Mucosa of descending colon (tissue), 3 donors: ENCODE results near the gene SASH1. TPM values are rescaled to one million over a fixed set of nuclear protein-coding genes. Genes with fewer than 3 reads are reported as not detected.

Experiments used
- ATAC-seq: fragments of 200-7000 bp; cut with Tn5 transposase; one replicate; pipeline ENCODE4 v1.9.1; 2020; ENCODE audit warnings: mild to moderate bottlenecking, moderate library complexity
- DNase-seq, 3 donors: peaks; one replicate each; pipeline ENCODE4 v3.0.0-alpha.2; 2020
- H3K36me3 ChIP-seq: fragments of 200-600 bp; one replicate; pipeline ENCODE4 v1.8.0; 2021; ENCODE audit warnings: low read depth, mild to moderate bottlenecking
- H3K4me1 ChIP-seq: fragments of 200-600 bp; one replicate; pipeline ENCODE4 v1.8.0; 2021; ENCODE audit warnings: low read depth, mild to moderate bottlenecking
- H3K4me3 ChIP-seq: fragments of 200-600 bp; one replicate; pipeline ENCODE4 v1.8.0; 2021; ENCODE audit warnings: mild to moderate bottlenecking
- H3K9me3 ChIP-seq: fragments of 200-600 bp; one replicate; pipeline ENCODE4 v1.8.0; 2021; ENCODE audit warnings: mild to moderate bottlenecking
- CTCF ChIP-seq: fragments of 200-600 bp; IDR thresholded peaks from one replicate; pipeline ENCODE4 v1.8.0; 2022; ENCODE audit warnings: antibody characterized with exemption, mild to moderate bottlenecking
- intact Hi-C, 2 donors: fragments of 100-400 bp; cut with DNase I in 1 of 2; cut with micrococcal nuclease in 1 of 2; formaldehyde crosslinking; loops; one replicate each; pipeline versions ENCODE4 v1.11.0 to v1.11.1; 2022; cut with DNase I, micrococcal nuclease
- total RNA-seq, 3 donors: library from RNA; stranded (reverse); fragmentation: NEBNext Ultra II Directional in 2 of 3; extraction: Animal tissue kit (Norgen Biotek cat#: 25700) in 2 of 3; gene quantifications; one replicate each; pipeline versions ENCODE4 v1.2.1 to v1.2.4, GENCODE V29; 2021 to 2023
- donor health status: DM: no; HTN: no; CAD: no; lungs with moderate emphysema.
- donor health status: DM: no; HTN: no; CAD: no.
- donor health status: DM: no; HTN: yes; CAD: no.

SASH1 gene
- total RNA-seq, 3 donors from 2014 or later, result 20.5 to 47.3 (median 22.9) TPM

GRCh38 chr6:148590883-148591282 lies 248.2 kb downstream of the SASH1 start:
- Histone ChIP-seq H3K4me3 (no peak overlapping the region), H3K4me1 (no peaks in the 10 kb centered on the region), H3K36me3 (no peaks in the 10 kb centered on the region), H3K9me3 (no peaks in the 10 kb centered on the region)
- ATAC-seq (no peak), DNase-seq (no peak)
- intact Hi-C loops, result no loop called here
- TF ChIP-seq CTCF, result no peak

DNA sequence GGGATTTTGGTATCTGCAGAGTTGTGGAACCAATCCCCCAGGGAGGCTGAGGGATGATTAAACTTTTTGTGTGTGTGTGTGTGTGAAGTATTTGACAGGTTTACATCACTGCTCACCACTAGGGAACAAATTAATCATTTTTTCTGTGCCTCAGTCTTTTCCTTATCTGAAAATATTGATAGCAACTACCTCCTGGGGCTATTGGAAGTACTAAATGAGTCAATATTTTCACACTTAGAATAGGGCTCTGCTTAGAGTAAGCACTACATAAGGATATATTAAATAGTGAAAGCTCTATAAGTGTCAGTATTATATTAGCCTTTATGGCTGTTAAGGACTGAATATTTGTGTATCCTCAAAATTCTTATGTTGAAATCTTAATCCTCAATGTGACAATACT lies 249.0 kb downstream of the SASH1 start:
- intact Hi-C loops, result no loop called here
- DNase-seq (no peak), ATAC-seq (no peak)
- no peak for TF ChIP-seq CTCF
- H3K36me3 ChIP-seq, result no peaks in the 10 kb centered on the region
- no peaks in the 10 kb centered on the region for H3K4me1 ChIP-seq
- no peaks in the 10 kb centered on the region for H3K9me3 ChIP-seq
- H3K4me3 ChIP-seq, result no peak overlapping the region

- DNase-seq (no peak), ATAC-seq (peak; percentile 44)
- intact Hi-C loops, result no loop called here
- H3K4me3 ChIP-seq, result no peak overlapping the region
- TF ChIP-seq CTCF, result no peak
- no peaks in the 10 kb centered on the region for H3K36me3 ChIP-seq
- no peaks in the 10 kb centered on the region for H3K4me1 ChIP-seq
- H3K9me3 ChIP-seq, result no peaks in the 10 kb centered on the region
Observed at GRCh38 chr6:148593130-148593812, 250.6 kb downstream of the SASH1 start.

DNA sequence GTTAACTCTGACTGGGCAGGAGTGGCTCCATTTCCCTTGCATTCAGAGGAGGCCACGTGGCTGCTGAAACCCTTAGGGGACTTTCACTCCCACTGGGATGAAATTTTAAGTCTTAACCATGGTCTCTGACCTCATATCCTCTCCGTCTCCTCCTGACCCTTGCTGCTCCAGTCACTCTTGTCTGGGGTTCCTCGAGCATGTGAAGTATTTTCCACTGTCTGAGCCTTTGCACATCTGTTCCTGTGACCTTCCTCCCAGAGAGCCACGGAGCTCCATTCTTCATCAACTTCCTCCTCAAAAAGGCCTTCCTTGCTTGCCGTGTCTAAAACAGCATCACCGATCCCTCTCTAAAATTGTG lies 251.2 kb downstream of the SASH1 start:
- no peak overlapping the region for H3K4me3 ChIP-seq
- no peaks in the 10 kb centered on the region for H3K36me3 ChIP-seq
- H3K4me1 ChIP-seq, result no peaks in the 10 kb centered on the region
- no peak for TF ChIP-seq CTCF
- no peak for DNase-seq
- H3K9me3 ChIP-seq, result no peaks in the 10 kb centered on the region
- intact Hi-C loops, result no loop called here
- ATAC-seq, result no peak

GRCh38 chr6:148595550-148595949 lies 252.9 kb downstream of the SASH1 start:
- DNase-seq, result no peak

More at GRCh38 chr6:148595550-148595949, 252.9 kb downstream of the SASH1 start:
- ATAC-seq, result no peak
- no peak for TF ChIP-seq CTCF
- Histone ChIP-seq H3K9me3 (no peaks in the 10 kb centered on the region), H3K36me3 (no peaks in the 10 kb centered on the region), H3K4me3 (no peak overlapping the region), H3K4me1 (no peaks in the 10 kb centered on the region)
- intact Hi-C loops, result no loop called here
